IMR-90 (cell line): ENCODE data around the gene MICA. TPM values are rescaled to one million over a fixed set of nuclear protein-coding genes. Genes with fewer than 3 reads are reported as not detected.

ENCODE experiments used
- ATAC-seq: fragments of 200-7000 bp; cut with Tn5 transposase; 2 replicates; pipeline ENCODE4 v1.9.1; 2020; ENCODE audit warnings: low read depth, mild to moderate bottlenecking, moderate library complexity
- BruUV-seq: library from RNA; stranded (reverse); fragments of 400-500 nt; replicated peaks from 2 replicates; lab custom pipeline; 2021; lab: Mats Ljungman, UMichigan
- CTCF ChIA-PET: fragments of 300-600 bp; formaldehyde crosslinking; extraction: SDS; loops from one replicate; lab custom pipeline; 2021; ENCODE audit warnings: antibody characterized with exemption; lab: Yijun Ruan, JAX
- POLR2A ChIA-PET: fragments of 300-600 bp; sonication (Branson Sonifier 250); formaldehyde crosslinking; loops from one replicate; lab custom pipeline; 2022; ENCODE audit warnings: antibody characterized with exemption; ENCODE audit not compliant: unreplicated experiment; lab: Charles Lee
- DNase-seq: peaks from one replicate; pipeline ENCODE4 v3.0.0; 2013
- H2AFZ ChIP-seq: replicated peaks from 2 replicates; pipeline ENCODE3; 2013; ENCODE audit warnings: low read length, mild to moderate bottlenecking; ENCODE audit not compliant: poor library complexity
- H2AK5ac ChIP-seq: 2 replicates; pipeline ENCODE4 v1.6.1; 2013; ENCODE audit warnings: low read depth, low read length, inconsistent platforms
- H2AK9ac ChIP-seq: replicated peaks from 2 replicates; pipeline ENCODE3; 2013; ENCODE audit warnings: mild to moderate bottlenecking, low read depth, low read length, moderate library complexity; ENCODE audit not compliant: poor library complexity
- H2BK120ac ChIP-seq: 2 replicates; pipeline ENCODE4 v1.6.1; 2013; ENCODE audit warnings: low read depth, low read length, inconsistent platforms
- H2BK15ac ChIP-seq: 3 replicates; pipeline ENCODE4 v1.6.1; 2013; ENCODE audit warnings: low read depth, low read length, inconsistent platforms
- H2BK20ac ChIP-seq: 2 replicates; pipeline ENCODE4 v1.6.1; 2013; ENCODE audit warnings: low read depth, mild to moderate bottlenecking, inconsistent platforms, low read length, moderate library complexity
- H2BK5ac ChIP-seq: 2 replicates; pipeline ENCODE4 v1.6.1; 2013; ENCODE audit warnings: mild to moderate bottlenecking, low read depth, low read length, inconsistent platforms; ENCODE audit not compliant: poor library complexity, severe bottlenecking
- H3K14ac ChIP-seq: replicated peaks from 2 replicates; pipeline ENCODE4 v1.6.1; 2013; ENCODE audit warnings: low read depth, low read length, inconsistent platforms
- H3K18ac ChIP-seq: 2 replicates; pipeline ENCODE4 v1.6.1; 2013; ENCODE audit warnings: low read depth, low read length, control low read depth
- H3K23ac ChIP-seq: 2 replicates; pipeline ENCODE4 v1.6.1; 2013; ENCODE audit warnings: low read depth, low read length, inconsistent platforms
- H3K27ac ChIP-seq: 2 replicates; pipeline ENCODE4 v1.5.1; 2013; ENCODE audit warnings: mild to moderate bottlenecking, control low read depth, low read length; ENCODE audit not compliant: insufficient read depth
- H3K27me3 ChIP-seq: 2 replicates; pipeline ENCODE4 v1.6.1; 2013; ENCODE audit warnings: low read length; ENCODE audit not compliant: control insufficient read depth, insufficient read depth
- H3K36me3 ChIP-seq: 2 replicates; pipeline ENCODE4 v1.6.1; 2013; ENCODE audit warnings: low read length, mixed read lengths; ENCODE audit not compliant: control insufficient read depth, insufficient read depth
- H3K4ac ChIP-seq: 2 replicates; pipeline ENCODE4 v1.6.1; 2013; ENCODE audit warnings: low read depth, low read length, inconsistent platforms
- H3K4me1 ChIP-seq: 2 replicates; pipeline ENCODE4 v1.6.1; 2013; ENCODE audit warnings: low read length, mixed read lengths; ENCODE audit not compliant: control insufficient read depth, insufficient read depth
- H3K4me2 ChIP-seq: 2 replicates; pipeline ENCODE4 v1.6.1; 2013; ENCODE audit warnings: low read depth, mild to moderate bottlenecking, control low read depth, low read length, moderate library complexity
- H3K4me3 ChIP-seq: 2 replicates; pipeline ENCODE4 v1.5.1; 2013; ENCODE audit warnings: low read depth, mild to moderate bottlenecking, control low read depth, low read length, moderate library complexity; ENCODE audit not compliant: insufficient read depth
- H3K56ac ChIP-seq: 2 replicates; pipeline ENCODE4 v1.6.1; 2013; ENCODE audit warnings: low read length, inconsistent platforms; ENCODE audit not compliant: insufficient read depth; ENCODE audit errors: extremely low read depth
- H3K79me1 ChIP-seq, 2 experiments: 2 replicates each; pipeline ENCODE4 v1.6.1; 2013; ENCODE audit warnings: low read length in 2 of 2, inconsistent platforms in 1 of 2, low read depth in 1 of 2
- H3K9ac ChIP-seq: 2 replicates; pipeline ENCODE4 v1.6.1; 2013; ENCODE audit warnings: low read depth, low read length, control low read depth
- H3K9me1 ChIP-seq: 2 replicates; pipeline ENCODE4 v1.6.1; 2013; ENCODE audit warnings: low read length, inconsistent platforms; ENCODE audit not compliant: insufficient read depth
- H3K9me3 ChIP-seq: 2 replicates; pipeline ENCODE4 v1.6.1; 2013; ENCODE audit warnings: low read length; ENCODE audit not compliant: control insufficient read depth, insufficient read depth
- H4K20me1 ChIP-seq: 2 replicates; pipeline ENCODE4 v1.6.1; 2013; ENCODE audit warnings: low read length, inconsistent platforms; ENCODE audit not compliant: insufficient read depth
- H4K5ac ChIP-seq: 2 replicates; pipeline ENCODE4 v1.6.1; 2013; ENCODE audit warnings: mild to moderate bottlenecking, low read depth, low read length, control low read depth
- H4K8ac ChIP-seq, 2 experiments: 2 replicates each; pipeline ENCODE4 v1.6.1; 2013; ENCODE audit warnings: low read depth in 2 of 2, low read length in 2 of 2, control low read depth in 1 of 2, inconsistent platforms in 1 of 2
- H4K91ac ChIP-seq: 2 replicates; pipeline ENCODE4 v1.6.1; 2013; ENCODE audit warnings: low read depth, low read length, inconsistent platforms; ENCODE audit not compliant: insufficient read depth
- BHLHE40 ChIP-seq: fragments of 150-350 bp; IDR thresholded peaks from 2 replicates; pipeline ENCODE4 v1.6.1; 2016; ENCODE audit warnings: mild to moderate bottlenecking, low read depth, low read length
- CHD1 ChIP-seq: IDR thresholded peaks from 2 replicates; pipeline ENCODE4 v1.6.1; 2012; ENCODE audit warnings: low read depth, low read length, improper control_type of control experiment
- FOS ChIP-seq: fragments of 150-350 bp; IDR thresholded peaks from 2 replicates; pipeline ENCODE4 v1.6.1; 2016; ENCODE audit warnings: low read depth, low read length
- MXI1 ChIP-seq: IDR thresholded peaks from 2 replicates; pipeline ENCODE4 v1.6.1; 2012; ENCODE audit warnings: low read depth, mild to moderate bottlenecking, low read length, moderate library complexity, borderline replicate concordance
- RAD21 ChIP-seq: IDR thresholded peaks from 2 replicates; pipeline ENCODE4 v1.6.1; 2012; ENCODE audit warnings: low read length, improper control_type of control experiment
- RFX5 ChIP-seq: IDR thresholded peaks from 2 replicates; pipeline ENCODE4 v1.8.0; 2012; ENCODE audit warnings: low read depth, mild to moderate bottlenecking, low read length, moderate library complexity
- SMC3 ChIP-seq: fragments of 150-350 bp; IDR thresholded peaks from 2 replicates; pipeline ENCODE4 v1.6.1; 2016; ENCODE audit warnings: low read depth, mild to moderate bottlenecking, antibody characterized with exemption, low read length, moderate library complexity
- WGBS, 2 experiments: methylation state at CpG; one replicate each; pipeline versions ENCODE4 v1.1.5 to v1.1.7; 2013; ENCODE audit warnings: missing lambda C conversion rate in 2 of 2; ENCODE audit not compliant: insufficient read length in 1 of 2; ENCODE audit errors: extremely low coverage in 2 of 2; 5-methylcytosine and 5-hydroxymethylcytosine counted together
- dilution Hi-C: fragments of 300-500 bp; cut with HindIII; formaldehyde crosslinking; loops from one replicate; pipeline ENCODE4 v1.14.3; 2018; ENCODE audit warnings: low sequenced_read_pairs; ENCODE audit not compliant: unreplicated experiment
- in situ Hi-C: fragments of 300-500 bp; cut with MboI; formaldehyde crosslinking; loops from 3 replicates; pipeline ENCODE4 v1.14.3; 2019; ENCODE audit warnings: low sequenced_read_pairs, inconsistent platforms, mixed read lengths
- intact Hi-C: fragments of 100-400 bp; cut with micrococcal nuclease; formaldehyde crosslinking; loops from 2 replicates; pipeline ENCODE4 v1.10.0; 2022
- polyA plus RNA-seq, 3 experiments: library from polyadenylated mRNA; depleted of rRNA; stranded (reverse); fragments of >200 nt; gene quantifications; 2 replicates each; pipeline ENCODE4 v1.2.3, GENCODE V29; 2012; ENCODE audit warnings: low replicate concordance in 1 of 3
- total RNA-seq: library from RNA; depleted of rRNA; stranded (reverse); fragments of >200 nt; gene quantifications from 2 replicates; pipeline ENCODE4 v1.2.3, GENCODE V29; 2012
- TF ChIP-seq, protein P1 (sequence below): fragments of 150-350 bp; IDR thresholded peaks from 2 replicates; pipeline ENCODE4 v1.6.1; 2016; ENCODE audit warnings: low read depth, mild to moderate bottlenecking, low read length, moderate library complexity, borderline replicate concordance
- TF ChIP-seq, protein P2 (sequence below): conservative IDR thresholded peaks from 2 replicates; pipeline ENCODE4 v1.5.1; 2012; ENCODE audit warnings: mild to moderate bottlenecking, low read depth, low read length, improper control_type of control experiment

MICA gene
- total and polyA plus RNA-seq, 2 of the 4 experiments (the other 2 are of a cell fraction) = 55.9 to 67.7 TPM

DNA sequence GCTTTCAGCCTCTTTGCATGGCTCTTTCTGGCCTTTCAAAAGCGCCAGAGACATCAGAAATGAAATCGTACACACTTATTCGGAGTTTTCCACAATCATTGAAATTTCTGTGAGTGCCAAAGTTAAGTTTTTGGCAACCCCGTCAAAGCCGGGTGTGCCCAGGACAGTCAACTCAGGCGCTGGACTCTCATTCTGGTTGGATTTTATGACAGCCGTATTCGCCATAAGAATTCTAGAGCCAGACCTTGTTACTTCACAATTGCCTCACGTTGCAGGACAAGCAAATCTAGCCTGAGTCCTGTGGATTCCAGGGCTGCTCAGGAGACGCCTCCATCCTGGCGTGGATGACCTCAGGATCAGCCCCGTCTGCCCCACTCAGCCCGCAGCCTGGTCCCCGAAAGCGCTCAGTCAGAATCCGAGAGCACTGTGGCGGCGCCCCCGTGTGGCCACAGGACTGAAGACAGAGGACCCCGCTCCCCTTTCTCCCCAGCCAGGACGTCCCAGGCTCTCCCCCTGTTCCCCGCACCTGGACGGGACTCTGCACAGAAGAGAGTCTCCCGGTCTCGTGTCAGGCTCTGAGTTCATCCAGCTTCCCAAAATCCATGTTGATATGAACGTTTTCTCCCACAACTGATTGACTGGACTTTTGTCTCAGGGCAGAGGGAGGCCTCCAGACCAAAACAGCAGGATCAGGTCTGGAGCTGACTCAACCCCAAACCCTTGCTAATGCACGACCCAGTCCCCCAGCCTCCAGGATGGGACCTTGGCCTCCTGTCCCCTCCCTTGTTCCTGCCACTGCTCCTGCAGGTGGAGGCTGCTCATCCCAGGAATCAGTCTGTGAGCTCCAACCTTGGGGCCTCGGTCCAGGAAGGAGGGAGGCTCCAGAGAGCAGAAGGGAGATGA lies 38.2 kb downstream of the MICA start:
- Histone ChIP-seq H2BK120ac (0 out of 2 replicates have a peak overlapping the region, but pooled peaks have one; percentile 16), H3K27ac (no peak overlapping the region), H3K18ac (no peak overlapping the region), H3K4me1 (peaks cover 2% of the 10 kb centered on the region; the same call in 1 of the 2 replicates), H2AK5ac (no peak overlapping the region), H3K9me1 (no peaks in the 10 kb centered on the region), H3K36me3 (no peaks in the 10 kb centered on the region), H3K9me3 (peaks cover 10% of the 10 kb centered on the region; the same call in 1 of the 2 replicates), H3K9ac (no peak overlapping the region), H3K23ac (no peak overlapping the region), H3K4me2 (peak overlapping the region; percentile 96), H2AFZ (peak overlapping the region; percentile 72), H3K27me3 (peaks cover 27% of the 10 kb centered on the region), H3K79me1 (no peaks in the 10 kb centered on the region), H2AK9ac (peak overlapping the region; percentile 23), H3K56ac (no peak overlapping the region), H4K91ac (no peak overlapping the region), H2BK20ac (no peak overlapping the region), H2BK15ac (0 out of 3 replicates have a peak overlapping the region, but pooled peaks have one; percentile 23), H4K8ac (no peak overlapping the region), H3K4me3 (no peak overlapping the region), H4K5ac (no peak overlapping the region), H4K20me1 (0 out of 2 replicates have a peak, but pooled peaks cover 3% of the 10 kb centered on the region), H3K14ac (no peak overlapping the region), H2BK5ac (no peak overlapping the region), H3K4ac (no peak overlapping the region)
- DNase-seq = peak; percentile 34
- TF ChIP-seq MXI1 (no peak), CHD1 (no peak), RFX5 (no peak), SMC3 (peak; percentile 70), RAD21 (peak; percentile 81), FOS (no peak), BHLHE40 (no peak)
- TF ChIP-seq, protein P1, sequence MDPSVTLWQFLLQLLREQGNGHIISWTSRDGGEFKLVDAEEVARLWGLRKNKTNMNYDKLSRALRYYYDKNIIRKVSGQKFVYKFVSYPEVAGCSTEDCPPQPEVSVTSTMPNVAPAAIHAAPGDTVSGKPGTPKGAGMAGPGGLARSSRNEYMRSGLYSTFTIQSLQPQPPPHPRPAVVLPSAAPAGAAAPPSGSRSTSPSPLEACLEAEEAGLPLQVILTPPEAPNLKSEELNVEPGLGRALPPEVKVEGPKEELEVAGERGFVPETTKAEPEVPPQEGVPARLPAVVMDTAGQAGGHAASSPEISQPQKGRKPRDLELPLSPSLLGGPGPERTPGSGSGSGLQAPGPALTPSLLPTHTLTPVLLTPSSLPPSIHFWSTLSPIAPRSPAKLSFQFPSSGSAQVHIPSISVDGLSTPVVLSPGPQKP = no peak
- TF ChIP-seq, protein P2, sequence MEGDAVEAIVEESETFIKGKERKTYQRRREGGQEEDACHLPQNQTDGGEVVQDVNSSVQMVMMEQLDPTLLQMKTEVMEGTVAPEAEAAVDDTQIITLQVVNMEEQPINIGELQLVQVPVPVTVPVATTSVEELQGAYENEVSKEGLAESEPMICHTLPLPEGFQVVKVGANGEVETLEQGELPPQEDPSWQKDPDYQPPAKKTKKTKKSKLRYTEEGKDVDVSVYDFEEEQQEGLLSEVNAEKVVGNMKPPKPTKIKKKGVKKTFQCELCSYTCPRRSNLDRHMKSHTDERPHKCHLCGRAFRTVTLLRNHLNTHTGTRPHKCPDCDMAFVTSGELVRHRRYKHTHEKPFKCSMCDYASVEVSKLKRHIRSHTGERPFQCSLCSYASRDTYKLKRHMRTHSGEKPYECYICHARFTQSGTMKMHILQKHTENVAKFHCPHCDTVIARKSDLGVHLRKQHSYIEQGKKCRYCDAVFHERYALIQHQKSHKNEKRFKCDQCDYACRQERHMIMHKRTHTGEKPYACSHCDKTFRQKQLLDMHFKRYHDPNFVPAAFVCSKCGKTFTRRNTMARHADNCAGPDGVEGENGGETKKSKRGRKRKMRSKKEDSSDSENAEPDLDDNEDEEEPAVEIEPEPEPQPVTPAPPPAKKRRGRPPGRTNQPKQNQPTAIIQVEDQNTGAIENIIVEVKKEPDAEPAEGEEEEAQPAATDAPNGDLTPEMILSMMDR = peak; percentile 81
- POLR2A ChIA-PET = no interaction called here
- intact Hi-C loops = loop anchor here (1.0 to 2.0 kb wide), 2 partner anchors 42 to 245 kb away; no protein-coding TSS in a partner anchor
- peak; percentile 99 for ATAC-seq
- WGBS, 2 experiments = 39% methylated on average over 11 of the region's 28 CpGs; no CpG with 5 or more reads in 1 of the 2 experiments
- CTCF ChIA-PET = interaction anchor here (0.6 to 1.3 kb wide), 3 partner anchors 8 to 140 kb away, joined by 3 to 4 read pairs (median 3); no protein-coding TSS in a partner anchor
- in situ Hi-C loops = loop anchor here (5.0 kb wide), 1 partner anchor 39 kb away; the partner anchor contains the start of gene MICA
- no TSS peak for BruUV-seq
- dilution Hi-C loops = no loop called here
